Femur (tissue), 1 donor: ENCODE data around the gene KLHL15.
A peak's percentile ranks its signal among the peaks of the same experiment; 100 is the strongest.
"Not testable (repeated sequence)": the region's sequence is repeated elsewhere in the genome, so short reads cannot be mapped to it uniquely, and the experiment has no call there.

Source experiments
- DNase-seq: peaks from one replicate; pipeline ENCODE4 v3.0.0-alpha.2; 2017

The KLHL15 gene

GRCh38 chrX:24017674-24018073 is 9.3 kb downstream of the KLHL15 start:
- no peak for DNase-seq

- no peak for DNase-seq
Measured at GRCh38 chrX:24014388-24015018, 12.5 kb downstream of the KLHL15 start.

DNA sequence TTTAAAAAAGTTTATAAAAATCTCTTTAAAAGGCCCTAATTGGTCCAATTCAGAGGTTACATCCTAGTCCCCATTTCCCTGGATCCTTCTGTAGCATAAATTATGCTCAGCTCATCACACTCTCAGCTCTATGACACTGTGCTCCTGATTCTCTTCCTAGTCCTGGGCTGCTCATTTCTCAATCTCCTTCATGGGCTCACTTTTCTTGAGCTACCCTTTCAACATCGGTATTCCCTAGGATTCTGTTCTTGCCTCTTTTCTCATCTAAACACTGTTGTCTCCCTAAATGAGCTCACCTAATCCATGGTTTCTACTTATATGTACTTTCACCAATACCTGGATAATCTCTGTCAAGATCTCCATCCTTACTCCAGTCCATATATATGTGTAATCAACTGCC is 14.7 kb downstream of the KLHL15 start:
- DNase-seq: no peak

GRCh38 chrX:24005867-24006266 is 21.1 kb downstream of the KLHL15 start:
- DNase-seq: no peak

- no peak for DNase-seq
Measured at GRCh38 chrX:24005028-24005427, 22.0 kb downstream of the KLHL15 start.

DNA sequence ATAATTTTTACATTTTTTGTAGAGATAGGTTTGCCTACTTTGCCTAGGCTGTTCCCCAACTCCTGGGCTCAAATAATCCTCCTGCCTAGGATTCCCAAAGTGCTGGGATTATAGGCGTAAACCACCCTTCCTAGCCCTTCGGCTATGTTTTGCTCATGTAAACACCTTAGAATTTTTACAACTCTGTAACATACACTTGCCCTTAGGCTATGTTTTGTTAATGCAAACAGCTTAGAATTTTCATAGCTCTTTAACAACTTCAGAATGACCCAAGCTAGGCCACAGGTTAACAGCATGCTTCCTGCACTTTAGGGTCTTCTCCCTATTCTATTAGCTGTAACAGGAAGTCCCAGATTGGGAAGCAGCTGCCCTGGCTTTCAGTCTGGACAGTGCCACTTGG is 24.2 kb downstream of the KLHL15 start:
- DNase-seq: no peak

GRCh38 chrX:24002167-24002566 is 24.8 kb downstream of the KLHL15 start:
- DNase-seq: no peak

DNA sequence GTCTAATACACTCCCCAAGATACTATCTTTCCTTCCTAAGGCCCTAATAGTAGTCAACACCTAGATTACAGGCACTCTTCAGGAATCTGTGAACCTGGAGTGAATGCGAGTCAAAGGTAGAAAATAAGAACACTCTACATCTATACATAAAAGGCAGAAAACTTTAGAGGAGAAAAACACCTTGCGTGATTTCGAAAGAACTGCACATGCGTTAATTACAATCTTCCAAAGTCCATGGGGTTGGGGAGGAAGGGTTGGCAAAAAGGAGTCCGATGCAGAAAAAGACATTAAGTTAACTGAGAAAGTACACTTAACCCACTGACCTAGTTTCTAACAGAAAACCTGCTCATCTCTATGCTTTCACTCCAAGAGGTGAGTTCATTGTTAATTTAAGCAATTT is 27.3 kb downstream of the KLHL15 start:
- DNase-seq: no peak

DNA sequence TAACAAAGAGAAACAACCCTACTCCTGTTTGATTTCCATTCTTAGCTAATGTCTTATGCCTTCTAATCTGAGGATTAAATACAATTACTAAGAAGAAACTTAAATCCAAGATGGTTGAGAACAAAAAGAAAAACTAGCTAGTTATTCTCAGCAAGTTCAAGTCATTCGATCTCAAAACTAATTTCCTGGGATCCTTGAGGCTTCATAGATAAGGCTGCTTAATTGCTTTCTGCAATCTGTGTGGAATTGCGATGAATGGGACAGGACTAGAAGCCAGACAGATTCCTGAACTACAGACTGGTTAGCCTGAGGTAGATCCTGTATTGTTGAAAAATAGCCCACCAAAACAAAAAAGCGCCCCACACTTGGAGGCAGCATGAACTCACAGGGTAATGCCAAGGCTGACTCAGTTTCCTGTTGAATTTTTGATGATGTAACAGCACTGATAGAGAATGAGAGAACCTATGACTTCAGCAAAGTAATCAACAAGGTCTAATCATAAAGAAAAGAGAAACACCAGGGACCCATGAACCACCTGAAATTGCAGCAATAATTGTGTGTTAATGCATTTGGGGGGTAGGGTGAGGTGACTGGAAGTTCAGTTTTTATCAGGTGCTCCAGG is 33.9 kb downstream of the KLHL15 start:
- no peak for DNase-seq

GRCh38 chrX:23992431-23992830 is 34.6 kb downstream of the KLHL15 start:
- DNase-seq: no peak

- no peak for DNase-seq
Measured at GRCh38 chrX:23990455-23990854, 36.5 kb downstream of the KLHL15 start.

GRCh38 chrX:23989689-23990088 is 37.3 kb downstream of the KLHL15 start:
- DNase-seq: no peak

DNA sequence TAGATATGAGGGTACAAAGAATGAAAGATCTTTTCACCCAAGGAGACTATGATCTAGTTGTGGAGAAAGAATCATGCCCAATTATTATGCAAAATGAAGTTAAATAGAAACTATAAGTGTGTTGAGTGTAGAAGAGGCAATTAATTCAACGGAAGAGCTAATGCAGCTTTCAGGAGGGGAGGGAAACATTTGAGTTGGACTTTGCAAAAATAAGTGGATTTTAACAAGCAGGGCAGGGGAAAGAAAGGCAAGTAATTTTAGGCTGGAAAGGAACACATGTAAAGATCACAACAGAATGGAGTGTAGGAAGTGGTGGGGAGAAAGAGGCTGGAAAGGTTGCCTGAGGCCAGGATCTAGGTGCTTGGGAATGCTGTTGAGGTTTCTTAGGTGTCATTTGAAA is 44.1 kb downstream of the KLHL15 start:
- no peak for DNase-seq

GRCh38 chrX:23981711-23982110 is 45.3 kb downstream of the KLHL15 start:
- DNase-seq: no peak

DNA sequence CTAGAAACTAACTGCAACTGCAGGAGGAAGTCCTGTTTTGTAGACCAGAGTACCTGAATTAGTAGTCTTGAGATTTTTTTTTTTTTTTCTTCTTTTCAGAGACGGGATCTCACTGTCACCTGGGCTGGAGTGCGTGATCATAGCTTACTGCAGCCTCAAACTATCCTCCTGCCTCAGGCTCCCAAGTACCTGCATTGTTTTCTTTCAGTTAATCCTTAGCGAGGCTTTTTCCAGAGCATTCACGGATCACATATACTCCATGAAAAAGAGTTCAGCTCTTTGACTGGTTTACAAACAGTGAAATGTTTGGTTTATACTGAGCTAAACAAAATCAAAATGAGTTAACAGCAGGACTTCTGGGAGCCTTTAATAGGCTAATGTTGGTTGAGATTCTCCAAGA is 45.8 kb downstream of the KLHL15 start:
- no peak for DNase-seq

GRCh38 chrX:23980011-23980441 is 47.0 kb downstream of the KLHL15 start:
- DNase-seq: no peak

GRCh38 chrX:23978491-23978890 is 48.5 kb downstream of the KLHL15 start:
- peak; percentile 22 for DNase-seq

DNA sequence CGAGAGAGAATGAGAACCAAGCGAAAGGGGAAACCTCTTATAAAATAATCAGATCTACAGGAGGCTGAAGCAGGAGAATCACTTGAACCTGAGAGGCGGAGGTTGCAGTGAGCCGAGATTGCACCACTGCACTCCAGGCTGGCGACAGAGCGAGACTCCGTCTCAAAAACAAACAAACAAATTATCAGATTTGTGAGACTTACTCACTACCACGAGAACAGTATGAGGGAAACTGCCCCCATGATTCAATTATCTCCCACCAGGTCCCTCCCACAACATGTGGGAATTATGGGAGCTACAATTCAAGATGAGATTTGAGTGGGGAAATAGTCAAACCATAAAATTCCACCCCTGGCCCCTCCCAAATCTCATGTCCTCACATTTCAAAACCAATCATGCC is 61.4 kb downstream of the KLHL15 start:
- not testable (repeated sequence) for DNase-seq

- DNase-seq: no peak
Measured at GRCh38 chrX:23964191-23964590, 62.8 kb downstream of the KLHL15 start.

DNA sequence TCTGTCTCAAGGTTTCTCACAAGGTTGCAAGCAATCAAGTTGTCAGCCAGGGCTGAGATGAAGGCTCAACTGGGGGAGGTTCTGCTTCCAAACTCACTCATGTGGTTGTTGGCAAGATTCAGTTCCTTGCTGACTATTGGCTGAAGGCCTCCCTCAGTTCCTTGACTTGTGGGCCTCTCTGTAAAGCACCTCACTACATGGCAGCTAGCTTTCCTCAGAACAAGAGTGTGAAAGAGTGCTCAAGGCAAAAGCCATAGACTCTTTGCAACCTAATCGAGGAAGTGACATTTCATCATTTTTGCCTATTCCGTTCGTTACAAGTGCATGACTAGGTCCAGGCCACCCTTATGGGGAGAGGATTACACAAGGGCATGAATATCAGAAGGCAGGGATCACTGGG is 67.2 kb downstream of the KLHL15 start:
- no peak for DNase-seq

- no peak for DNase-seq
Measured at GRCh38 chrX:23954396-23954795, 72.6 kb downstream of the KLHL15 start.

- no peak for DNase-seq
Measured at GRCh38 chrX:23953908-23954269, 73.1 kb downstream of the KLHL15 start.

- no peak for DNase-seq
Measured at GRCh38 chrX:23952984-23953907, 73.7 kb downstream of the KLHL15 start.

DNA sequence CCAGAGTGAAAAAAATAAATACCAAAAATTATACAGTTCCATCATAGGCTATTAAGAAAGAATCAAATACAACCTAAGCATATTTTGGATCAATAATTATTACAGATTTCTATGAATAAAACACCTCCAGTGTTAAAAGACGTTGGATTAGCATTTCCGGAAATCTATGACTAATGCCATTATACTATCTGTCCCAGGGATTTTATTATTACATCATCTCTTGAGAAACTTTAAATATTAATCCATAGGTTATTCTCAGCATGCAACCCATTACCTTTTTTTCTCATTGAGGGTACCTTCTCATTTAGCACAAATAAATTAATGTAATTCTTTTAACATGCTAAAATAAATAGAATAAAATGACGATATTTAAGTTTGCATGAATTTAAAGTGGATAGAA is 74.6 kb downstream of the KLHL15 start:
- no peak for DNase-seq
